K562 (cell line): ENCODE measurements around the gene THAP11. TPM values are rescaled to one million over a fixed set of nuclear protein-coding genes. Genes with fewer than 3 reads are reported as not detected.

Experiments used
- ARID2 ChIP-seq: fragments of 450-650 bp; IDR thresholded peaks from 2 replicates; pipeline ENCODE4 v1.6.1; 2017; ENCODE audit warnings: antibody characterized with exemption, mild to moderate bottlenecking
- ASH1L ChIP-seq: fragments of 450-650 bp; IDR thresholded peaks from 2 replicates; pipeline ENCODE4 v1.6.1; 2018; ENCODE audit warnings: borderline replicate concordance, mild to moderate bottlenecking, low read depth; ENCODE audit not compliant: partially characterized antibody
- CTBP1 ChIP-seq: fragments of 450-650 bp; IDR thresholded peaks from 2 replicates; pipeline ENCODE4 v1.6.1; 2016; ENCODE audit warnings: borderline replicate concordance
- GABPB2 ChIP-seq: fragments of 250-450 bp; sonication (Bioruptor Pico); conservative IDR thresholded peaks from 2 replicates; pipeline ENCODE4 v1.5.1; 2021; ENCODE audit warnings: mild to moderate bottlenecking
- HMG20B ChIP-seq: fragments of 250-450 bp; sonication (Bioruptor Pico); IDR thresholded peaks from 2 replicates; pipeline ENCODE4 v1.5.0; 2021; ENCODE audit warnings: mild to moderate bottlenecking
- MAFG ChIP-seq: fragments of 450-650 bp; conservative IDR thresholded peaks from 2 replicates; pipeline ENCODE4 v1.6.1; 2016; ENCODE audit warnings: missing genetic modification characterization, missing compliant biosample characterization
- SMAD3 ChIP-seq: fragments of 450-650 bp; formaldehyde crosslinking; conservative IDR thresholded peaks from 2 replicates; pipeline ENCODE4 v1.4.0; 2020; ENCODE audit warnings: mild to moderate bottlenecking
- SMARCC2 ChIP-seq: fragments of 450-650 bp; IDR thresholded peaks from 2 replicates; pipeline ENCODE4 v1.6.1; 2017; ENCODE audit warnings: antibody characterized with exemption, moderate library complexity, mild to moderate bottlenecking, low read depth
- ZFPM2 ChIP-seq: fragments of 250-450 bp; sonication (Bioruptor Pico); IDR thresholded peaks from 2 replicates; pipeline ENCODE4 v1.5.1; 2022; ENCODE audit warnings: mild to moderate bottlenecking
- polyA plus RNA-seq, 8 experiments: library from polyadenylated mRNA; depleted of rRNA in 4 of 8; stranded (reverse) in 5 of 8; unstranded in 3 of 8; fragments of >200 nt; fragmentation: Nextera tagmentation in 2 of 8; fragmentation: Illumina TruSeq in 1 of 8; extraction: Ambion mirVana in 2 of 8; extraction: Trizol in 1 of 8; gene quantifications; 2 replicates each; pipeline versions ENCODE4 v1.2.1 to v1.2.3, GENCODE V29; 2011 to 2014; ENCODE audit warnings: inconsistent platforms in 1 of 8, missing spikeins in 1 of 8
- total RNA-seq, 7 experiments: library from RNA; depleted of rRNA in 6 of 7; stranded (reverse); fragments of >200 nt in 6 of 7; fragmentation: Illumina TruSeq in 2 of 7; extraction: Trizol in 2 of 7; gene quantifications; 2 replicates each; pipeline versions ENCODE4 v1.2.1 to v1.2.3, GENCODE V29; 2011 to 2021; ENCODE audit warnings: low replicate concordance in 1 of 7
- TF ChIP-seq, protein P1 (sequence below), 2 experiments: fragments of 450-650 bp in 1 of 2; IDR thresholded peaks; 2 replicates each; pipeline ENCODE4 v1.6.1; 2011 to 2017; ENCODE audit warnings: low read depth in 2 of 2, antibody characterized with exemption in 1 of 2, borderline replicate concordance in 1 of 2, low read length in 1 of 2, mild to moderate bottlenecking in 1 of 2, mixed read lengths in 1 of 2; ENCODE audit not compliant: control insufficient read depth in 1 of 2
- TF ChIP-seq, protein P2 (sequence below): fragments of 450-650 bp; IDR thresholded peaks from one replicate; pipeline ENCODE4 v1.6.1; 2018; ENCODE audit warnings: mild to moderate bottlenecking, moderate library complexity; ENCODE audit not compliant: partially characterized antibody
- TF ChIP-seq, protein P3 (sequence below): fragments of 250-450 bp; sonication (Bioruptor Pico); IDR thresholded peaks from 2 replicates; pipeline ENCODE4 v1.6.1; 2021; ENCODE audit warnings: mild to moderate bottlenecking
- TF ChIP-seq, protein P4 (sequence below), 3 experiments: fragments of 200-800 bp in 1 of 3; fragments of 250-450 bp in 1 of 3; fragments of 450-650 bp in 1 of 3; sonication (Bioruptor Pico) in 1 of 3; sonication (Bioruptor generic) in 1 of 3; formaldehyde crosslinking in 1 of 3; IDR thresholded peaks; 2 replicates each; pipeline versions ENCODE4 v1.6.1 to v1.8.0; 2016 to 2022; ENCODE audit warnings: mild to moderate bottlenecking in 2 of 3, missing genetic modification characterization in 2 of 3, missing compliant biosample characterization in 1 of 3, moderate library complexity in 1 of 3
- TF ChIP-seq, protein P5 (sequence below), 2 experiments: IDR thresholded peaks; 2 replicates each; pipeline ENCODE4 v1.6.1; 2011; ENCODE audit warnings: borderline replicate concordance in 1 of 2, control low read depth in 1 of 2, low read depth in 1 of 2, low read length in 1 of 2, mild to moderate bottlenecking in 1 of 2, mixed read lengths in 1 of 2, moderate library complexity in 1 of 2; ENCODE audit not compliant: insufficient read depth in 1 of 2, insufficient read length in 1 of 2, poor library complexity in 1 of 2, severe bottlenecking in 1 of 2; ENCODE audit errors: extremely low read depth in 1 of 2

Gene THAP11
- total and polyA plus RNA-seq, 9 of the 15 experiments (the other 6 are each of a cell fraction or from before 2014, with no cell fraction given): 2.4 to 31.6 (median 21.4) TPM

DNA sequence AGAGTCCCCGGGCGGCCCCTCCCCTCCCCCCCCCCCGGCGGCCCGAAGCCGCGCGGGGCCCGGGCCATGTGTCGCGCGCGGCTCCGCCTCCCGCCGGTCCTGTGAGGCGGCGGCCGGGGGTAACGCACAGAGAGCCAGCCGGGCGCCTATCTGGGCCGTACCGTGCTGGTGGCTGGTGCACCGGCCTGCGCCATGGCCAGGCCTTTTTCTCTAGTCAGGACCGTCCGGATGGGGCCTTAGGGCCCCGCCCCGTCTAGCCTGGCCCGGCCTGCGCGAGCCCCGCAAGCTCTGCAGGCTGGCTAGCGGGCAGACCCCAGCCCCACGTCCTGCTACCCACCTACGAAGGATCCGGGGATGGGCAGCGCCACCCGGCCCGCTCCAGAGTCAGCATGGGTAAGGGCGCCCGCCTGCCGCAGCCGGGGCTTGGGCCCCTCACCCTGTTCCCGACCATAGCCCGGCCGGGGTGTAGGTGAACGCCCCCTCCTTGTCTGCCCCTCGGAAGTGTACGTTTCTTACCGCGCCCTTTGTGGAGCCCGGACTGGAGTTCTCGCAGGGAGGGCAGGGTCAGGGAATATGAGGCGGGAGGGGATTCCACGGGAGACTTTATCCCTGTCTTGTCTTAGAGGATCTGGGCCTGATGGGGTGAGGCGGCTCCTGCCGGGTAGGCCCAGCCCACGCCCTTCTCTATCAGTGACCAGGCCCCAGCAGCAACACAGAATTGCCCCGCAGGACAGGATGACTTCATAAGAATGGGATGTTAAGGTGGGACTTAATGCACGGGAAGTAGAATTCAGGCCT is 5.1 kb downstream of the THAP11 start, which contains the start of gene CENPT (continued):
- TF ChIP-seq, protein P1, sequence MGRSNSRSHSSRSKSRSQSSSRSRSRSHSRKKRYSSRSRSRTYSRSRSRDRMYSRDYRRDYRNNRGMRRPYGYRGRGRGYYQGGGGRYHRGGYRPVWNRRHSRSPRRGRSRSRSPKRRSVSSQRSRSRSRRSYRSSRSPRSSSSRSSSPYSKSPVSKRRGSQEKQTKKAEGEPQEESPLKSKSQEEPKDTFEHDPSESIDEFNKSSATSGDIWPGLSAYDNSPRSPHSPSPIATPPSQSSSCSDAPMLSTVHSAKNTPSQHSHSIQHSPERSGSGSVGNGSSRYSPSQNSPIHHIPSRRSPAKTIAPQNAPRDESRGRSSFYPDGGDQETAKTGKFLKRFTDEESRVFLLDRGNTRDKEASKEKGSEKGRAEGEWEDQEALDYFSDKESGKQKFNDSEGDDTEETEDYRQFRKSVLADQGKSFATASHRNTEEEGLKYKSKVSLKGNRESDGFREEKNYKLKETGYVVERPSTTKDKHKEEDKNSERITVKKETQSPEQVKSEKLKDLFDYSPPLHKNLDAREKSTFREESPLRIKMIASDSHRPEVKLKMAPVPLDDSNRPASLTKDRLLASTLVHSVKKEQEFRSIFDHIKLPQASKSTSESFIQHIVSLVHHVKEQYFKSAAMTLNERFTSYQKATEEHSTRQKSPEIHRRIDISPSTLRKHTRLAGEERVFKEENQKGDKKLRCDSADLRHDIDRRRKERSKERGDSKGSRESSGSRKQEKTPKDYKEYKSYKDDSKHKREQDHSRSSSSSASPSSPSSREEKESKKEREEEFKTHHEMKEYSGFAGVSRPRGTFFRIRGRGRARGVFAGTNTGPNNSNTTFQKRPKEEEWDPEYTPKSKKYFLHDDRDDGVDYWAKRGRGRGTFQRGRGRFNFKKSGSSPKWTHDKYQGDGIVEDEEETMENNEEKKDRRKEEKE (IDR thresholded peaks at IDR 0.05; ENCODE audit: borderline replicate concordance in 1 of 2, control insufficient read depth in 1 of 2, low read depth in 2 of 2, low read length in 1 of 2): no peak
- TF ChIP-seq, protein P2, sequence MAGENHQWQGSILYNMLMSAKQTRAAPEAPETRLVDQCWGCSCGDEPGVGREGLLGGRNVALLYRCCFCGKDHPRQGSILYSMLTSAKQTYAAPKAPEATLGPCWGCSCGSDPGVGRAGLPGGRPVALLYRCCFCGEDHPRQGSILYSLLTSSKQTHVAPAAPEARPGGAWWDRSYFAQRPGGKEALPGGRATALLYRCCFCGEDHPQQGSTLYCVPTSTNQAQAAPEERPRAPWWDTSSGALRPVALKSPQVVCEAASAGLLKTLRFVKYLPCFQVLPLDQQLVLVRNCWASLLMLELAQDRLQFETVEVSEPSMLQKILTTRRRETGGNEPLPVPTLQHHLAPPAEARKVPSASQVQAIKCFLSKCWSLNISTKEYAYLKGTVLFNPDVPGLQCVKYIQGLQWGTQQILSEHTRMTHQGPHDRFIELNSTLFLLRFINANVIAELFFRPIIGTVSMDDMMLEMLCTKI: no peak
- TF ChIP-seq SMARCC2 (no peak), CTBP1 (no peak), HMG20B (CRISPR knock-in tag) (no peak), SMAD3 (CRISPR knock-in tag) (no peak), GABPB2 (no peak), ASH1L (no peak), ZFPM2 (CRISPR knock-in tag) (no peak), ARID2 (no peak), MAFG (tag) (no peak)
- TF ChIP-seq, protein P3, sequence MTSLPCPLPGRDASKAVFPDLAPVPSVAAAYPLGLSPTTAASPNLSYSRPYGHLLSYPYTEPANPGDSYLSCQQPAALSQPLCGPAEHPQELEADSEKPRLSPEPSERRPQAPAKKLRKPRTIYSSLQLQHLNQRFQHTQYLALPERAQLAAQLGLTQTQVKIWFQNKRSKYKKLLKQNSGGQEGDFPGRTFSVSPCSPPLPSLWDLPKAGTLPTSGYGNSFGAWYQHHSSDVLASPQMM (CRISPR knock-in tag): no peak
- TF ChIP-seq, protein P4, sequence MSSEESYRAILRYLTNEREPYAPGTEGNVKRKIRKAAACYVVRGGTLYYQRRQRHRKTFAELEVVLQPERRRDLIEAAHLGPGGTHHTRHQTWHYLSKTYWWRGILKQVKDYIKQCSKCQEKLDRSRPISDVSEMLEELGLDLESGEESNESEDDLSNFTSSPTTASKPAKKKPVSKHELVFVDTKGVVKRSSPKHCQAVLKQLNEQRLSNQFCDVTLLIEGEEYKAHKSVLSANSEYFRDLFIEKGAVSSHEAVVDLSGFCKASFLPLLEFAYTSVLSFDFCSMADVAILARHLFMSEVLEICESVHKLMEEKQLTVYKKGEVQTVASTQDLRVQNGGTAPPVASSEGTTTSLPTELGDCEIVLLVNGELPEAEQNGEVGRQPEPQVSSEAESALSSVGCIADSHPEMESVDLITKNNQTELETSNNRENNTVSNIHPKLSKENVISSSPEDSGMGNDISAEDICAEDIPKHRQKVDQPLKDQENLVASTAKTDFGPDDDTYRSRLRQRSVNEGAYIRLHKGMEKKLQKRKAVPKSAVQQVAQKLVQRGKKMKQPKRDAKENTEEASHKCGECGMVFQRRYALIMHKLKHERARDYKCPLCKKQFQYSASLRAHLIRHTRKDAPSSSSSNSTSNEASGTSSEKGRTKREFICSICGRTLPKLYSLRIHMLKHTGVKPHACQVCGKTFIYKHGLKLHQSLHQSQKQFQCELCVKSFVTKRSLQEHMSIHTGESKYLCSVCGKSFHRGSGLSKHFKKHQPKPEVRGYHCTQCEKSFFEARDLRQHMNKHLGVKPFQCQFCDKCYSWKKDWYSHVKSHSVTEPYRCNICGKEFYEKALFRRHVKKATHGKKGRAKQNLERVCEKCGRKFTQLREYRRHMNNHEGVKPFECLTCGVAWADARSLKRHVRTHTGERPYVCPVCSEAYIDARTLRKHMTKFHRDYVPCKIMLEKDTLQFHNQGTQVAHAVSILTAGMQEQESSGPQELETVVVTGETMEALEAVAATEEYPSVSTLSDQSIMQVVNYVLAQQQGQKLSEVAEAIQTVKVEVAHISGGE (CRISPR knock-in tag; IDR thresholded peaks at IDR 0.05): peak; percentile 64 to 94 (median 83); a peak in 5 of 6 replicates
- TF ChIP-seq, protein P5, sequence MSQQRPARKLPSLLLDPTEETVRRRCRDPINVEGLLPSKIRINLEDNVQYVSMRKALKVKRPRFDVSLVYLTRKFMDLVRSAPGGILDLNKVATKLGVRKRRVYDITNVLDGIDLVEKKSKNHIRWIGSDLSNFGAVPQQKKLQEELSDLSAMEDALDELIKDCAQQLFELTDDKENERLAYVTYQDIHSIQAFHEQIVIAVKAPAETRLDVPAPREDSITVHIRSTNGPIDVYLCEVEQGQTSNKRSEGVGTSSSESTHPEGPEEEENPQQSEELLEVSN (IDR thresholded peaks at IDR 0.05; ENCODE audit: borderline replicate concordance in 1 of 2, extremely low read depth in 1 of 2, insufficient read depth in 1 of 2, insufficient read length in 1 of 2, low read depth in 1 of 2, low read length in 1 of 2, poor library complexity in 1 of 2, severe bottlenecking in 1 of 2): no peak
